HG02588 (cell line): ENCODE data around the gene CASP2.

ENCODE experiments used
- ATAC-seq: cut with Tn5 transposase; IDR thresholded peaks from one replicate; pipeline ENCODE4 v1.9.1; 2021; ENCODE audit warnings: mild to moderate bottlenecking, moderate library complexity; ENCODE audit not compliant: unreplicated experiment

Gene CASP2

GRCh38 chr7:143287935-143288826 is at the start of gene CASP2:
TSS of gene CASP2 (plus strand) at chr7:143288351. CDS start at chr7:143288456, 105 bp downstream.
- peak; percentile 91 for ATAC-seq

DNA sequence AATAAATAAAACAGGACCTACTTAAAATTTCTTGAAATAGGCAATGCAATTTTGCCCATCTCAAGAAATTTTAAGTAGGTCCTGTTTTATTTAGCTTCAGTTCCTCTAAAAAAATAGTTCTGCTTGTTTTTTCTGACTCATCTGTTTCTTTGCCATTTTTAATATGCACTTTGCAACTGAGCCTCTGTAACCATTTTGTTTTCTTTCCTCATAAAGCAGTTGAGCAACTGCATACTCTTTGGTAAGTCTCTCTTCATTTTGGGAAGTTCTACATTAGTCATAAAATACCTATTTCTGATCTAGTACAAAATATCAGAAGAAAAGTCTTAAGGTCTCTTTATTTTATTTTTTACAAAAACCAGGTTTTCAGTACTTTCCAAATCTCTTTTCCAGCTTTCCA is 48.3 kb upstream of the CASP2 start:
- no peak for ATAC-seq

DNA sequence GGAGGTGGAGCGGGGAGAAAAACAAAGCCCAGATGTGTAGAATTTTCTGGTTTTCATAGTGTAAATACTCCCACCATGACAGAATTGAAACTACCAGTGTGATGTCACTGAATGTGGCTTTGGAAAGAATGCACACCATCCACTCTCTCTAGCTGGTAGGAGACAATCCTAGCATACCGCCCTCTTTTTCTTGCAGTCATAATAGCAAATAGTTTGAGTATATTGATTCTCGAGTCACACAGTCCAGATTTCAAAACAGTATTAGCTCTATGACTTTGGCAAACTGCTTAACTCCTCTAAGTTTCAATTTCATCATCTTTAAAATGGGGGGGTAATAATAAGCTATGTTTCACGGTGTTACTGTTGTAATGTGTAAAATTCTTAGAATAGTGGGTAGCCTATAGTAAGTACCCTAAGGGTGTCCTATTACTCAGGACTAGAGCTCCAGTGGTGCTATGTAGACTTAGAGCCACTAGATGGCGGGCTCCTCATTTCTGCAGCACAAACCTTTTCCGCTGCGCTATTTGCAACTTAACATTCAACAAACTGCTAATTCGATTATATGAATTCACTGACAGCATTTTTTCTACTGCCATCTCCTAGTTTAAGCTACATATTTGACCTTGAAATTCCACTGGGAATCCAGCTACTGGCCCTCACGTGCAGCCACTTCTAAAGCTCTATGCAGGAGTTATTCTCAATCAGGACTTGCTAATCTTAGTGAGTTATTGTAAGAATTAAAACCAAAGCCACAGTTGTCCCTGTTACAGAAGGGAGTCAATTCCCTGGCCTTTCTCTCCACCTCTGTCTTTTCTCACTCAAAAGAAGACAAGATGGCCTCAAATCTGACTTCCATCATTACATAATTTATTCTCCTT is 47.6 kb upstream of the CASP2 start:
- ATAC-seq, result peak; percentile 95

GRCh38 chr7:143242306-143242705 is 45.8 kb upstream of the CASP2 start:
- no peak for ATAC-seq

DNA sequence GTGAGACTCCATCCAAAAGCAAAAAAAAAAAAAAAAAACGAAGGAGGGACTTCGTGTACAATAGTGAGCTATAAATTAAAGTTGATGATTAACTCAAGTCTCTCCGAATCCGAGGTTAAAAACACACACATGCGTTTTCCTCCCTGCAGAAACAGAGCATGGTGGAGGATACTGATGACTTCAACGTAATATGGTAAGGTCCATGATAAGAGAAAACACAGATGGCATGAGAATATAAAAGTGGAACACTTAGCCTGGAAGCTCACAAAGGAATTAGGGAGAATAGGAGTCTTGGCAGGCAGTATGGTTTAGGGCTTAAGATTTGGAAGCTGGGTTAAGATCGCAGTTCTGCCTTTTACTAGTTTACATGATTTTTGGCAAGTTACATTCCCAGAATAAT is 45.0 kb upstream of the CASP2 start:
- ATAC-seq, result no peak

DNA sequence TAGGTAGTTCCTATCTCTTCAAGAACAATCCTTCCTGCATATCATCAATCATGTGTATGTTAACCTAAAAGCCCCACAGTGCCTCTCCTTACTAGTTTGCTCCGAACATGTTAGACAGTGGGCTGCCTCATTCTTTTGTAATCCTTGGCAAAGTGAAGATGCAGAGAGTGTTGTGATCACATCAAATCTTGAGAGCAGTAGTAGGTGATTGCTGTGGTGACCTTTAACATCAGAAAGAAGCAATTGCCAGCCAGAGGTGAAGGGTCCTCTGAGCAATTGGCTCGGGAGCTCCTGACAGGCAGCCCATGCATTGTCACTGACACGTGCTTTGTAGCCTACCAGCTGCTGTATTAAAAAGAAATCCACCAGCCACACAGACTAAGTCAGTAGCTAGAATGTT is 44.5 kb upstream of the CASP2 start:
- ATAC-seq, result no peak

DNA sequence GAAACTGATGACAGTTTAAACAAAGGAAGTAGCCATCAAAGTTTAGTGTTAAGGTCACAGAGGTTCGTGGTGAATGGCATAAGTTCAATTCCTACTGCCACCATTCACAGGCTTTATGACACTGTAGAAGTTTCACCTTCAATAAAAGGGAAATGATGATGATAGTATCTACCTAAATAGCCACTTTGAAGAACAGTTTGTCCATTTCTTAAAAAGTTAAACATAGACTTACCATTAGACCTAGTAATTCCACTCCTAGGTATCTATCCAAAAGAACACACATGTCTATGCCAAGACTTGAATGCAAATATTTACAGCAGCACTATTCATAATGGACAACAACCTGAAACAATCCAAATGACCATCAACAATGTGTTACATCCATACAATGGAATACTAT is 43.8 kb upstream of the CASP2 start:
- ATAC-seq, result no peak

- no peak for ATAC-seq
These were observed 43.0 kb upstream of the CASP2 start for GRCh38 chr7:143245123-143245522.

DNA sequence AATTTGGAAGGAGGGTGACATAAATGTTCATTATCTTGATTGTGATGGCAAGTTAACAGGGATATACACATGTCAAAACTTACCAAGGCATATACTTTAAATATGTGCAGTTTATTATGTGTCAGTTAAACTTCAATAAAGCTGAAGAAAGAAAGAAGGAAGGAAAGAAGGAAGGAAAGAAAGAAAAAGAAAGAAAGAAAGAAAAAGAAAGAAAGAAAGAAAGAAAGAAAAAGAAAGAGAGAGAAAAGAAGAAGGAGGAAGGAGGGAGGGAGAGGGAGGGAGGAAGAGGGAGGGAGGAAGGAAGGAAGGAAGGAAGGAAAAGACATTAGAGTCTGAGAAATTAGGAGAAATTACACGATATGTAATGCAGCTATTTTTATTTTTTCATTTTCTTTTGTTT is 40.8 kb upstream of the CASP2 start:
- no peak for ATAC-seq

- no peak for ATAC-seq
These were observed 39.3 kb upstream of the CASP2 start for GRCh38 chr7:143248761-143249354.

- ATAC-seq, result no peak
These were observed 38.0 kb upstream of the CASP2 start for GRCh38 chr7:143250199-143250598.

GRCh38 chr7:143250822-143251221 is 37.3 kb upstream of the CASP2 start:
- ATAC-seq, result no peak

- no peak for ATAC-seq
These were observed 36.1 kb upstream of the CASP2 start for GRCh38 chr7:143252006-143252405.

DNA sequence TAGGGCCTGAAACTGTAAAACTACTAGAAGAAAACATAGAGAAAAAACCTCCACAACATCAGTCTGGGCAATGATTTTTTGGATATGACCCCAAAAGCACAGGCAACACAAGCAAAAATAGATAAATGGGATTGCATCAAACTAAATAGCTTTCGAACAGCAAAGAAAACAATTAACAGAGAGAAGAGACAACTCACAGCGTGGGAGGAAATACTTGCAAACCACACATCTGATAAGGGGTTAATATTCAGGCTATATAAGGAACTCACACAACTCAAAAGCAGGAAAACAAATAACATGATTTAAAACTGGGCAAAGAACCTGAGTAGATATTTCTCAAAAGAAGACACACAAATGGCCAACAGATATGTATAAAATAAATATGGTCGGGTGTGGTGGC is 32.6 kb upstream of the CASP2 start:
- no peak for ATAC-seq

DNA sequence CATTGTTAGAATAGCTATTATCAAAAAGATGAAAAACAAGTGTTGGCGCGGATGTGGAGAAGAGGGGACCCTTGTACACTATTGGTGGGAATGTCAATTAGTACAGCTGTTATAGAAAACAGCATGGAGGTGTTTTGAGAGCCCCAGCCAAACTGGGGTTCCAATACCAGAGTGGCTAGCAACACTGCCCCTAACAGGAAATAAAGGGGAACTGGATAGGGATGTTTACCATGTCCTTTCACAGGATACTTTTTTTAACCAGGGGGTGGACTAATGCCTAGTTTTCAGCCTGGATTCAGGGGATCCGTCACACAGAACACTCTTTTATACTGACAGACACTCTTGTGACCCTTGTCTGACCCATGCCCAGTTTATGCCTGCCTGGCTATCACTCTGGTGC is 31.8 kb upstream of the CASP2 start:
- no peak for ATAC-seq

GRCh38 chr7:143256932-143257331 is 31.2 kb upstream of the CASP2 start:
- ATAC-seq, result peak; percentile 71

DNA sequence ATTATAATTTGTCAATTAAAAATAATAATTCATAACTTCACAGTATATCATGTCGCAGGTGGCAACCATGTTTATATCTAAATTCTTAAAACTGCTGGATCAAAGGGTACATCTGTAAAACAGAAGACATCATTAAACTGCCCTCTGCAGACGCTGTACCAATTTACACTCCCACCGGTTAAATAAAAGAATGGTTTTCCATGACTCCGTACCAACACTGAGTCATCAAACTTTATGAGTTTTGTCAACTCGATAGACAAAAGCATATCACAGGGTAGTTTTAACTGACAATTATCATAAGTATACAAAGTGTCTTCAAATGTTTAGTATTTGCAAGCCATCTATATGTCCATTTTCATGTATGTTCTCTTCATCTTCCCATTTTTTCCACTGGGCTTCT is 30.6 kb upstream of the CASP2 start:
- ATAC-seq, result no peak

DNA sequence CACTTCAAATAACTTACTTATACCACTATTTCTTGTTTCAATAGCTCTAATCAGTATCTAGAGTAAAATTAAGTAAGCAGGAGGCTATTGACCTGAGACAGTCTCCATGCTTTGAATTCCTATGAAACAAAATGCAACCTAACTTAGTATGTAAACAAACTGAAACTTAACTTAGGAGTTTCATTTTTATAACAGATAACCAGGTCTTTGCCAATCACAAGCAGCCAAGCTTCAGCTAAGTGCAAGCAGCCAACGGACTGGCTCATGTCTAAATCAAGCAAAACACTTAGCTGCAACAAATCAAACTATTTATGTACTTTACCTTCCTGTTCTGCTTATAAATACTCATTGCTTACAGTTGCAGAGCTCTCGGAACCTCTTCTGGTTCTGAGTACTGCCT is 29.3 kb upstream of the CASP2 start:
- ATAC-seq, result peak; percentile 32

- no peak for ATAC-seq
These were observed 28.4 kb upstream of the CASP2 start for GRCh38 chr7:143259765-143260164.

DNA sequence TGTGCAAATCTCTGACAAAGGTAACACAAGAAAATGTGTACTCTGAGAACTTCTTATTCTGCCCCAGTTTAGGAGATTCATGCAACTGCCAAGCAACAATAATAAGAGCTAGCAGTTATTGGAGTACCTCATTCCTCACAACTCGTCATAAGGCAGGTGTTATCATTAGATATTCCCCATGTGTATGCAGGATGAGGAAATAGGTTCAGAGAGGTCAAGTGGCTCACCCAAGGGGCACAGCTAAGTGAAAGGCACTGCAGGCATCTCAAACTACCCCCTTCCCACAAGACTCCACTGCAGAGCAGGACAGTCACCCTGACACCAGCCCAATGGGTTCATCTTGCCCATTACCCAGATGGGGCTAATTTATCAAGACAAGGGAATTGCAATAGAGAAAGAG is 26.2 kb upstream of the CASP2 start:
- ATAC-seq, result no peak
